NCI-H345 treated with DMSO at 0.1 percent for 48 hours (cell line): Measurements from ENCODE around the gene ARNT2.

ENCODE experiments used
- DNase-seq: peaks from one replicate; lab custom pipeline; 2025; ENCODE audit not compliant: unreplicated experiment; lab: John Stamatoyannopoulos, UW

ARNT2 gene

GRCh38 chr15:80489030-80489594 lies 84.9 kb downstream of the ARNT2 start:
- DNase-seq, result no peak

- DNase-seq, result no peak
These were observed 86.3 kb downstream of the ARNT2 start for GRCh38 chr15:80490431-80490990.

GRCh38 chr15:80491163-80491847 lies 87.1 kb downstream of the ARNT2 start:
- DNase-seq, result no peak

GRCh38 chr15:80492409-80492808 lies 88.2 kb downstream of the ARNT2 start:
- DNase-seq, result no peak

GRCh38 chr15:80492874-80493273 lies 88.7 kb downstream of the ARNT2 start:
- no peak for DNase-seq

- DNase-seq, result no peak
These were observed 90.2 kb downstream of the ARNT2 start for GRCh38 chr15:80494351-80494751.

GRCh38 chr15:80494756-80495155 lies 90.6 kb downstream of the ARNT2 start:
- DNase-seq, result no peak

GRCh38 chr15:80495401-80495942 lies 91.3 kb downstream of the ARNT2 start:
- no peak for DNase-seq

GRCh38 chr15:80496096-80496495 lies 91.9 kb downstream of the ARNT2 start:
- DNase-seq, result no peak

GRCh38 chr15:80497221-80497620 lies 93.0 kb downstream of the ARNT2 start:
- DNase-seq, result no peak

- DNase-seq, result no peak
These were observed 94.5 kb downstream of the ARNT2 start for GRCh38 chr15:80498652-80499051.

- DNase-seq, result no peak
These were observed 95.8 kb downstream of the ARNT2 start for GRCh38 chr15:80500021-80500420.

- no peak for DNase-seq
These were observed 97.3 kb downstream of the ARNT2 start for GRCh38 chr15:80501476-80501875.

- no peak for DNase-seq
These were observed 98.6 kb downstream of the ARNT2 start for GRCh38 chr15:80502782-80503181.

- no peak for DNase-seq
These were observed 99.3 kb downstream of the ARNT2 start for GRCh38 chr15:80503319-80503952.

GRCh38 chr15:80504931-80505330 lies 100.7 kb downstream of the ARNT2 start:
- DNase-seq, result no peak

- no peak for DNase-seq
These were observed 102.2 kb downstream of the ARNT2 start for GRCh38 chr15:80506286-80506893.

- DNase-seq, result no peak
These were observed 102.9 kb downstream of the ARNT2 start for GRCh38 chr15:80507131-80507530.

GRCh38 chr15:80507638-80508316 lies 103.6 kb downstream of the ARNT2 start:
- DNase-seq, result no peak

GRCh38 chr15:80508783-80509182 lies 104.6 kb downstream of the ARNT2 start:
- DNase-seq, result no peak

- DNase-seq, result no peak
These were observed 105.6 kb downstream of the ARNT2 start for GRCh38 chr15:80509800-80510199.
